Activated effector memory CD4-positive, alpha-beta T cell treated with Interleukin-2 at 50 U/mL for 16 hours (primary cell): Measurements from ENCODE around the gene PCYT1A.
"Not testable (repeated sequence)": the region's sequence is repeated elsewhere in the genome, so short reads cannot be mapped to it uniquely, and the experiment has no call there.

Experiments
- DNase-seq: peaks from one replicate; pipeline ENCODE4 v3.0.0-alpha.2; 2020

PCYT1A gene

DNA sequence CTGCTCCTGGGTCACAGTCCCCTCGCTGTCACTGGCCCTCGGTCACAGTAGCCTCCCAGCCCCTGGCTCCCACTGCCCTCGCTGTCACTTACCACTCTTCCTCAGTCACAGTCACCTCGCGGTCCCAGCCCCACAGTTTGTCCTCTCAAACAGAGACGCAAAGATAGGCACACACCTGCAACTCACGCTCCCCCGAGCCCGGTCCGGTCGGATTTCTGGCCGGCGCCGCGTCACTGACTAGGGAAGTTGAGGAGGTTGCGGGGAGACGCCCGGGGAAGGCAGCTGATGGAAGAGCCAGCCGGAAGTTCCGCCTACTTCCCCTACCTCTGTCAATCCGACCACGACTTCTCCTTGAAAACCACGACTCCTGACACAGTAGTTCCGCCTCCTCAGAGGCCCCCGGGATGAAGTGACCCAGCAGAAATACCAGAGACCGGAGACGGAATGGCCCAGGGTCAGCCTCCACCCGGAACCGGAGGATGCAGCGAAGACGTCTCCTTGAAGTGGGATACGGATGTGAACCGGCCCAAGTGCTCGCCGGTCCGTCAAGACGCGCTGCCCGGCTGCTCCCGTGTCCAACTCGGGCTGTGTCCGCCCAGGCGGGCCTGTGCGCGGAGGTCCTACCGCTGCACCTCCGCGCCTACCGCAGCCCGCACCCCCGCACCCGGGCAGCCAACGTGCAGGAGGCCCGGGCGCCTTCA, at the start of gene PCYT1A:
PCYT1A (minus strand) TSS at position 287 of the 701 bp plus-strand sequence. CDS start 17,195 bp downstream, outside the sequence.
- peak; percentile 67 for DNase-seq

DNA sequence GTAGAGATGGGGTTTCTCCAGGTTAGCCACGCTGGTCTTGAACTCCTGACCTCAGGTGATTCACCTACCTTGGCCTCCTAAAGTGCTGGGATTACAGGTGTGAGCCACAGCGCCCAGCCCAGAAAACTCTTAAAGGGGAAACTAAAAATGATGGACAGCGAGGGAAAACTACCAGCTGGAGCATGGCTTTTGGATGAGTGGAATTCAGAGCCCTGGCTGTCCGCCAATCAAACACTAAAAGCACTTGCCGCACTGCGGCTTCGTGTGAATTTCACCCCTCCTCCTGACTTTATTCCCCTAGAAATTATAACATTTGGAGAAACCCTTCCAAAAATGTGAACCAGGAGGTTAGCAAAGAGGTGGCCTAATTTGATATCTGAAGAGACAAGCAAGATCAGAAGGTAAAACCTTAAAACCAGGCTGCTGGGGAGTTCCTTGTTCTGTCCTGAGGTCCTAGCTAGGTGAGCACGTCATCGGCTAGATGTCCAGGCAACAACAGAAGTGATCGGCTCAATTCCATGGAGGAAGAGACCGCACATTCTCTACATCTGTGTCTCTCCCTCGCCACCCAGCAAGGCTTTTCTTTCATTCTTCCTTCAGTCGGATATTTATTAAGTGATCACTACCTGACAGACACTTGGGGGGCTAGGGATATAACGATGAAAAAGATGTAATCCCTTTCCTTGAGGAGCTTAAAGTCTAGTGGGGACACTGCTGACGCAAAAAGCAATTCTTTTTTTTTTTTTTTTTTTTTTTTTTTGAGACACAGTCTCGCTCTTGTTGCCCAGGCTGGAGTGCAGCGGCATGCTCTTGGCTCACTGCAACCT, 49.0 kb upstream of the PCYT1A start:
- no peak for DNase-seq

DNA sequence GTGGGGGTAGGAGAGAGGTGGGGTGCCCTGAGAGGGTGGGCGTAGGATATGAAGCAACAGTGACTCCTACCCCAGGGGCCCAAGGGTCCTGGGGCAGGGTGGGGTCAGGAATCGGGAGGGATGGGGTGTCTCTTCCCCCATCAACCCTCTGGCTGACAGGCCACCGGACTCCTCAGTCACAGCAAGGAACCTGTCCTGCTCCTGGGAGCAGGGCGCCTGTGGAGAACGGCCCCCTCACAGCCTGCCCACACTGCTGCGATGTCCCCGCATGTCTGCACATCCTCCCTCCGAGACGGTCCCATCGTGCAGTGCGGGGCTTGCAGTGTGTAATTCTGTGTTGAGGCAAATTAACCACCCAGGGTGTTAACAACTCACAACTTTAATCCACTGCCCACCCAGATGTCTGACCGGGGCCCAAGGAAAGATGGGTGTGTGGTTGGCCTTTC, 48.0 kb upstream of the PCYT1A start:
- DNase-seq, result no peak

DNA sequence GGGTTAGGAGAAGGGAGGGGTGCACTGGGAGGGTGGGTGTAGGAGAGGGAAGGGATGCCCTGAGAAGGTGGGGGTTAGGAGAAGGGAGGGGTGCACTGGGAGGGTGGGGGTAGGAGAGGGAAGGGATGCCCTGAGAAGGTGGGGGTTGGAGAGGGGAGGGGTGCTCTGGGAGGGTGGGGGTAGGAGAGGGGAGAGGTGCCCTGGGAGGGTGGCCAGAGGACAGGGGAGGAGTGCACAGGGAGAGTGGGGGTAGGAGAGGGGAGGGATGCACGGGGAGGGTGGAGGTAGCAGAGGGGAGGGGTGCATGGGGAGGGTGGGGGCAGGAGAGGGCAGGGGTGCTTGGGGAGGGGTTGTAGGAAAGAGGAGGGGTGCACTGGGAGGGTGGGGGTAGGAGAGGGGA, 47.5 kb upstream of the PCYT1A start:
- DNase-seq, result no peak

DNA sequence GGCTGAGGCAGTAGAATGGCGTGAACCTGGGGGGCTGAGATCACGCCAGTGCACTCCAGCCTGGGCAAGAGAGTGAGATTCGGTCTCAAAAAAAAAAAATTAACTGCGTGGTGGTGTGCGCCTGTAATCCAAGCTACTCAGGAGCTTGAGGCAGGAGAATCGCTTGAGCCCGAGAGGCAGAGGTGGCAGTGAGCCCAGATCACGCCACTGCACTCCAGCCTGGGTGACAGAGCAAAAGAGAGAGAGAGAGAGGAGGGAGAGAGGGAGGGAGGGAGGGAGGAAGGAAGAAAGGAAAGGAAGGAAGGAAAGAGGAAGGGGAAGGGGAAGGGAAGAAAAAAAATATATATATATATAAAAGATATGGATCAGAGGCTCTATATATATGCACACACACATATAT, 44.6 kb upstream of the PCYT1A start:
- no peak for DNase-seq

DNA sequence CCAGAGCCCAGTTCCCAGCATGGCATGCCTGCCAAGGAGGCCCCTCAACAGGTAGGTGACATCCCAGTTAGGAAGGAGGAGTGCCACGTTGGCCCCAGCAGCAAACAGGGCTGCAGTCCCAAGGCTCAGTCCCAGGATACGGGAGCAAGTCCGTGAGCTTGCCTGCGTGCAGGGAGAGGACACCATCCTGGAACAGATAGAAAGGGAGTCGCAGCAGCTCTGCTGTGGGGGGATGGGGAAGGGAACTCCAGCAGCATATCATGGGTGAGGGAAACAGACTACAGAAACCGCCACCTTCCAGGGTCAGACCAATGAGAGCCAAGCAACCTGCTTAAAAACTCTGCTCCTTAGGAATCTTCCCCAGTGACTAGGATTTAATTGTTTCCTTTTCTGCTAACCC, 39.9 kb upstream of the PCYT1A start:
- DNase-seq, result no peak

DNA sequence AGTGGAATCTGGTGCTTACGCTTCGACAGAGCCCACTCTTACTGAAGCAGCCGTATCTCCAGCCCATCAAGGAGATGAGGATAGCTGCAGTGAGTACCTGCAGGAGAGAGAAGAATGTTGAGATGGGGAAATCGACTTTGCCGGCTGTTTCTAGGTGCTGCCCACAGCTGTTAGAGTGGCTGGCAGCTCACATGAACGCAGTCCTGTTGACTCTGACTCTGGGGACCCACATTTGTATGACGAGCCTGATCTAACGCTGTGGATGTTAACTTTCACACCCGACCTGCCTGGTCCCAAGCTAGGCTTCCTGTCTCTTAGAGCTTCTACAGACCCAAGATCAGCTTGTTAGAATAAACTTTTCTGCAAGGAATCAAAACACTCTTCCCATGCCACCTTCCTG, 39.4 kb upstream of the PCYT1A start:
- DNase-seq, result no peak

DNA sequence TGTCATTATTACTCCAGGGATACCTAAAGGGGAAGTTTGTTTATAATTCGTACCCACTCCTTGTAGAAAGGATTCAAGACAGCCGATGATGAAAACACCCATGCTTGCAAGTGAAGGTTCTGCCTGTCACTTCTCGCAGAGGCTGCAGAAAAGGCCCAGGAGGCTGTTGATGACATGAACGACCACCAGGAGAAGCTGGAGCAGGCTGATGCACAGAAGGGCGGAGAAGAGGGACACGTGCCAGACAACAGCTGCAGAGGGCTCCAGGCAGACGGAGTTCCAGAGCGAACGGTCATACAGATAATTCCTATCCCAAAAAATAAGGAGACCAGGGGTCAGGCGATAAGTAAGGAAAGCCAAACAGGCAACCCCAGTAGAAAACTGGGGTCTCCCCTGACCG, 36.2 kb upstream of the PCYT1A start:
- DNase-seq, result no peak

DNA sequence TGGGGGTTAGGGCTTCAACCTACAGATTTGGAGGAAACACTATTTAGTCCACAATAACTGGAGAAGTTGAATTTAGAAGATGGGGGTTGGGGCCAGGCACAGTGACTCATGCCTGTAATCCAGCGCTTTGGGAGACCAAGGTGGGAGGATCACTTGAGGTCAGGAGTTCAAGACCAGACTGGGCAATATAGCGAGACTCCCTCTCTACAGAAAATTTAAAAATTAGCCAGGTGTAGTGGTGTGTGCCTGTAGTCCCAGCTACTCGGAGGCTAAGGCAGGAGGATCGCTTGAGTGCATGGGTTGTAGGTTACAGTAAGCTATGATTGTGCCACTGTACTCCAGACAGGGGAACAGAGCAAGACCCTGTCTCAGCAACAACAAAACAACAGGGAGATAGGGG, 35.5 kb upstream of the PCYT1A start:
- no peak for DNase-seq

DNA sequence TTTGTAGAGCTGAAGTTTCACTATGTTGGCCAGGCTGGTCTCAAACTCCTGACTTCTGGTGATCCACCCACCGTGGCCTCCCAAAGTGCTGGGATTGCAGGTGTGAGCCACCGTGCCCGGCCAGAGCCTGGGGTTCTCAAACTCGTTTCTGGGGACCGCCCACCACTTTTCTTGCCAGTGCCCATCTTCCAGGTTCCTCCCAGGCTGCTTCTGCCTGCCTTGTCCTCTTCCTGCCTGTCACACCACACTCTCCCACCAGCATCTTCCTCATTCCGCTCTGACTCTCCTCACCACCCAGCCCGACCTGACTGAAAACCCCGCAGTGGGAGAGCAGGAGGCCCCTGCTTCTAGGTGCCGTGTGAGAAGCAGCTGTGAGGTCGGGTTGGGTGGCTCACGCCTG, 33.6 kb upstream of the PCYT1A start:
- DNase-seq, result no peak

DNA sequence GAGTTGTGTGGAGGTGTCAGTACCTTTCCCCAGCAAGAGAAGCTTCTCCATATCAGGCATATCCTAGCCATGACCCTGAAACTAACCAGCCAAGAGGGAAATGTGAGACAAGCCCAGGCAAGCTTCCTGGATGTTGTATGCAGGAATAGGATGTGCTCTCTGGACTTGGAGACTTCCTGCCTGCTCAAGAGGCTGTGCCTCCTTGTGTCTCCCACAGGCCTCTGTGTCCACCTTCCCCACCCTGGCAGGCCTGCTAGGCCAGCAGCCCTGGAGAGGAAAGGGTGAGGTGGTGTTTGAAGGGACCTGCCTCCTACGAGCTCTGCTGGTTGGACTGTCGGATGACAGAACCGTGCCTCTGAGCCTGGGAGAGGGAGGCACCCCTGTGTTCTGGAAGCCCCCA, 32.6 kb upstream of the PCYT1A start:
- no peak for DNase-seq

DNA sequence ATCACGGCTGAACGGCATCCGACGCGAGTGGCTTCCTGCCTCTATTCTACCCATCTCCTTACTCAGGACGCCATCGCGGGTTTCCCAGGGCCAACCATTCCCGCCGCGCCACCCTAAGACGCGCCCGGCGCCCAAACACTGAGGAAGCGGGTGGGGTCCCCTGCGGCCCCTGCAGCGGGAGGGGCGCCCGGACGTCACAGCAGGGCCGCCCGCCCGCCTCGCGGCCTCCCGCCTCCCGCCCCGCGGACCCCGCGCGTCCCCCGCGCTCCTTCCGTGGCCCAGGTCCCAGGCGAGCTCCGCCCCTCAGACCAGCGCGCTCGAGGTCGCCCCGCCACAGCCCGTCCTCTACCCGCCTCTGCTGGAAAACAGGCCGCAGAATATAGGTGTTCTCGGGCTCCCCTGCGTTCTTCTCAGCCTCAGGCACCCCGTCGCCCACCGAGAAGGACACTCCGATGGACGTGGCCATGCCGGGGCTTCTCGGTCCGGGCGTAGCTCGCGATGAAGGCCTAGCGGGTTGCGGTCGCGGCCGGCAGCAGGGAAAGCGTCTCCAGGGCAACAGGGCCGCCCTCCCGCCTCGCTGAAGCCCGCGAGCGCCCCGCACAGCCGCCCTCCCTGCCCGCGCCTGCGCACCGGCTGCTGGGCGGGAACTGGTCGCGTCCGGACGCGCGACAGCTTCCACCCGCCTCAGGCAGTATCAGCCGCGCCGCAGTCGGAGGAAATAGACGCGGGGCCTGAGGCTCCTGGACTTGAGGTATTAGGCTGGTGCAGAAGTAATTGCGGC, 30.4 kb upstream of the PCYT1A start, which contains the start of gene DYNLT2B:
DYNLT2B (minus strand) TSS at position 554 of the 781 bp plus-strand sequence; CDS start at position 466, 88 bp downstream.
- peak; percentile 83 for DNase-seq

DNA sequence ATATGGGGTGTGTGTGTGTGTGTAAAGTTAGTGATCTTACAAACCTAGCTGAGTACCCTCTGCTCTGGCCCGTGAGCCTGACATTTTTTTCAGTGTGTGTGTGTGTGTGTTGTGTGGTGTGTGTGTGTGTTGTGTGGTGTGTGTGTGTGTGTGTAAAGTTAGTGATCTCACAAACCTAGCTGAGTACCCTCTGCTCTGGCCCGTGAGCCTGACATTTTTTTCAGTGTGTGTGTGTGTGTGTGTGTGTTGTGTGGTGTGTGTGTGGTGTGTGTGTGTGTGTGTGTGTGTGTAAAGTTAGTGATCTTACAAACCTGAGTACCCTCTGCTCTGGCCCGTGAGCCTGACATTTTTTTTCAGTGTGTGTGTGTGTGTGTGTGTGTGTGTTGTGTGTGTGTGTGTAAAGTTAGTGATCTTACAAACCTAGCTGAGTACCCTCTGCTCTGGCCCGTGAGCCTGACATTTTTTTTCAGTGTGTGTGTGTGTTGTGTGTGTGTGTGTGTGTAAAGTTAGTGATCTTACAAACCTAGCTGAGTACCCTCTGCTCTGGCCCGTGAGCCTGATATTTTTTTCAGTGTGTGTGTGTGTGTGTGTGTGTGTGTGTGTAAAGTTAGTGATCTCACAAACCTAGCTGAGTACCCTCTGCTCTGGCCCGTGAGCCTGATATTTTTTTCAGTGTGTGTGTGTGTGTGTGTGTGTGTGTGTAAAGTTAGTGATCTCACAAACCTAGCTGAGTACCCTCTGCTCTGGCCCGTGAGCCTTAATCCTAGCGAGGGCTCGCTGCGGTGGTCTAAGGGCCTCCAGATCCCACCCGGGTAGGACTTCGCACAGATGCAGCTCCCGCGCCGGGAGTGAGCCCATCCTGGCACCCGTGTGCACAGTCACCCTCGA, 29.5 kb upstream of the PCYT1A start:
- not testable (repeated sequence) for DNase-seq

DNA sequence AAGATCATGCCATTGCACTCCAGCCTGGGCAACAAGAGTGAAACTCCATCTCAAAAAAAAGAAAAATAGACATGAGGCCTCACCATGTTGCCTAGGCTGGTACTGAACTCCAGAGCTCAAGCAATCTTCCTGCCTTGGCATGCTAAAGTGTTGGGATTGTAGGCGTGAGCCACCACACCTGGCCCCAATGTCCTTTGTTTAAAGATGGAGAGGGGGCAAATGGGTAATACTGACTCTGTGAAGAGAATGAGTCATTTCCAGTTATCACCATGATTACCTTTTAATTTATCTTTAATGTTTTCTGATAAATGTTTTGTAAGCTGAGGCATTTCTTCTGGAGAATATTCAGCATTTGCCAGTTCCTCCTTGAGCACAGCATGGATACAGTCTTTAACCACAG, 28.3 kb upstream of the PCYT1A start:
- no peak for DNase-seq

DNA sequence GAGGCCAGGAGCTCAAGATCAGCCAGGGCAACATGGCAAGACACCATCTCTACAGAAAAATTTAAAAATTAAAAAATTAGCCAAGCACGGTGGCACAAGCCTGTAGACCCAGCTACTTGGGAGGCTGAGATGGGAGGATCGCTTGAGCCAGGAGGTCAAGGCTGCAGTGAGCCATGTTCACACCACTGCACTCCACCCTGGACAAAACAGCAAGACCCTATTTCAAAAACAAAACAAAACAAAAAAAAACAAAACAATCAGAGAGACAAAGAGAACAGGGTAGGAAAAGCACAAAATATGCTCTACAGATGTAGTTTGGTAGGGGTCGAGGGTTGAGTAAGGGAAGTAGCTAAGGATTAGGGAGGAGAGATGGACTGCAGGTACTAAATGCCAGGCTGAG, 27.1 kb upstream of the PCYT1A start:
- no peak for DNase-seq

DNA sequence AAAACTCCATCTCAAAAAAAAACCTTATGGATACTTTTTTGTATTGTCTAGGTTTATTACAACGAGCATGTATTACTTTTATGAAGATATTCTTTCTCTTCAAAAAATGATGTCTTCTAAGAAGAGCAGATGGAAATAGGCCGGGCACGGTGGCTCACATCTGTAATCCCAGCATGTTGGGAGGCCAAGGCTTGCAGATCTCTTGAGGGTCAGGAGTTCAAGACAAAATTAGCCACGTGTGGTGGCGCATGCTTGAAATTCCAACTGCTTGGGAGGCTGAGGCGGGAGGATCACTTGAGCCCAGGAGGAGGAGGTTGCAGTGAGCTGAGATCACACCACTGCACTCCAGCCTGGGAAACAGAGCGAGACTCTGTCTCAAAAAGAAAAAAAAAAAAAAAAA, 26.6 kb upstream of the PCYT1A start:
- not testable (repeated sequence) for DNase-seq

DNA sequence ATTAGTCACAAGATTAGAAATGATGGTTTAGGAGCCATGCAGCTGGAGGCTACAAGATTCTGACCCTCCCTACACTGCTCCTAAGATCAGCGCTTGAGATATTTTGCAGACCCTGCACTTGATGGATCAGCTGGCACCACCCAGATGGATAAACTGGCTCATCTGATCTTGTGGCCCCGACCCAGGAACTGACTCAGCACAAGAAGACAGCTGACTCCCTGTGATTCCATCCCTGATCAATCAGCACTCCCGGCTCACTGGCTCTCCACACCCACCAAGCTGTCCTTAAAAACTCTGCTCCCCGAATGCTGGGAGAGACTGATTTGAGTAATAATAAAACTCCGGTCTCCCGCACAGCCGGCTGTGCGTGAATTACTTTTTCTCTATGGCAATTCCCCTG, 15.4 kb upstream of the PCYT1A start:
- DNase-seq, result not testable (repeated sequence)

DNA sequence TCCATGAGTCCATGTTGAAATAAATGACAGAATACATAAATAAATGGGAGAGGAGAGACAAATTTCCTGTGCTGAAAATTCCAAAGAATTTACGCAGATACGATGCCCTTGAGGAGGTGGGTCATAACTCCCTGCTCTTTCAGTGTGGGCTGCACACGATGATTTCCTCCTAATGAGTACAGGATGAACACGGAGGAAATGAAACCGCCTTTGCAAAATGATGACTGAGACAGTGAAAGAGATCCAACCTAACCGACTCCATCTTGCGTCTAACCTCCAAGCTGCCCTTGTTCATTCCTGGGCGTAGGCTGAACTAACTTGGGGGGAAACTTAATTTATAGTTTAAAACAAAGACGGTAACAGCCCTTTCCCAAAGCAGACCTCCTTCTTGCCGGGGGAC, 15.0 kb upstream of the PCYT1A start:
- DNase-seq, result not testable (repeated sequence)

DNA sequence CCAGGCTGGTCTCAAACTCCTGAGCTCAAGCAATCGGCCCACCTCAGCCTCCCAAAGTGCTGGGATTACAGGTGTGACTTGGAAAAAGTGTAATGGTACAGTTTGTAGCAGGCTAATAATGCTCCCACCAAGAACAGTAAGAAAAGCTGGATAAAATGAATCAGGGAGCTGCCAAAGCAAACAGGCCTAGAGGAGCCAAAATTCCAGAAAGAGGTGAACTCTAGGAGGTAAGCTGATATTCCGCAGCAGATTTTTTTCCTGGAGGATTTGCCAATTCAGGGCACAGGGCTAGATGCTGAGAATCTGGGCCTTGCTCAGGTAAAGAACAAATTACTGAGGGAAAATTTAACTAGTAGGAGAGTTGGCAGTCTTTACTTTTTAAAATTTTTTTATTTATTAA, 11.0 kb upstream of the PCYT1A start:
- no peak for DNase-seq

DNA sequence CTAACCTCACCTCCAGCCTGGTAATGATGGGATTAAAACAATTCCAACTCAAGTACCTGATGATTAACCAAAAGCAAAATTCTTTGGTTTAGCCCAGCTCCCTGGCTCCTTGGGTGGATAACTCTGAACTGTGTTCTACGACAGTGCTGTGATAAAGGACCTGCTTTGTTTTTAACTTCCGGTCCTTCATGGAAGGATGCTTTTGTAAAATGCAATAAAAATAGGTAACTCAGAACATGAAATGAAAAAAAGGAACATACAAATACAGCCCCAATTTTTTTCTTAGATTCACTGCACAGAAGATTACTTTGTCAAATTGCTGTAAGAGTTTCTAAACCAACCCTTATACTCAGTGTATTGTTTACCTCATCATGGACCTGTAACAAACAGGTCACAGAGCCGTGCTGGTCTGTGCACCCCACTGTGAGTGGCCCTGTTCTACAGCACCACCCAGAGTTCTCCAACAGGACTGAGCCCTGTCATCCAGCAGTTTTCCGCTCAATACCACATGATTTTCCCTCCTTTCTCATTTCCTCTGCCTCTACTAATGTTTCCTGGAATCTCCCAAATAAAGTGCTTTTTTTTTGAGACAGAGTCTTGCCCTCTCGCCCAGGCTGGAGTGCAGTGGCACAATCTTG, 4.9 kb upstream of the PCYT1A start:
- DNase-seq, result no peak

DNA sequence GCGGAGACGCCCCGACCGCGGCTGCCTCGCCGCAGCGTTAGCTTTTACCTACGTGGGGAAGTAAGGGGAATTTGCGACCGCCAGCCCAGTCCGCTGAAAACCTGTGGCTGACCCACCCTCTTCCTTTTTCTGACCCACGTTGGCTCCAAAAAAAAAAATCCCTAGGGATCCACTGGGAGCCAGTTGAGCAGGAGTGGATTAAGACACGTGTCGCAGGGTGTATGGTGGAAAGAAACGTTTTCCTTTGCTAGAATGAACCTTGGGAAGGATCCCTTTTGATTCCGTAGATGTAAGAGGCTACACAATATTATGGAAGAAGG, 575 bp upstream of the PCYT1A start:
- DNase-seq, result no peak

DNA sequence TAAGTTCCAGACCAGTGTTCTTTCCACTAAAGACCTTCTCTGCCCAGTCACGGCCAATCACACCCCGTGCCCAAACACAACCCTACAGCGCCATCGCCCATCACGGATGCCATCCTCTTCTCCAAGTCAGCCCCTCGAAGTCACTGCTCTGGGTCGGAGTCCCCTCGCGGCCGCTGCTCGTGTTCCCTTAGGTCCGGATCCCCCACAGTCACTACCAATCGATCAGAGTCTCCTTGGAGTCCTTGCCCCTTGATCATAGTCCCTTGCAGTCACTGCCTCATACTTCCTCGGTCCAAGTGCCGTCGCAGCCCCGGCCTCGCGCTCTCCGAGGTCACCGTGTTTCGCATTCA, 461 bp downstream of the PCYT1A start:
- no peak for DNase-seq
